ENCODE results near the gene TM4SF4. TPM values are rescaled to one million over a fixed set of nuclear protein-coding genes. Genes with fewer than 3 reads are reported as not detected.

The TM4SF4 gene
- total and polyA plus RNA-seq, 2 experiments from 2014 or later, result not detected

GRCh38 chr3:149486726-149487125 is 12.2 kb downstream of the TM4SF4 start (continued):
- TF ChIP-seq, protein P1, sequence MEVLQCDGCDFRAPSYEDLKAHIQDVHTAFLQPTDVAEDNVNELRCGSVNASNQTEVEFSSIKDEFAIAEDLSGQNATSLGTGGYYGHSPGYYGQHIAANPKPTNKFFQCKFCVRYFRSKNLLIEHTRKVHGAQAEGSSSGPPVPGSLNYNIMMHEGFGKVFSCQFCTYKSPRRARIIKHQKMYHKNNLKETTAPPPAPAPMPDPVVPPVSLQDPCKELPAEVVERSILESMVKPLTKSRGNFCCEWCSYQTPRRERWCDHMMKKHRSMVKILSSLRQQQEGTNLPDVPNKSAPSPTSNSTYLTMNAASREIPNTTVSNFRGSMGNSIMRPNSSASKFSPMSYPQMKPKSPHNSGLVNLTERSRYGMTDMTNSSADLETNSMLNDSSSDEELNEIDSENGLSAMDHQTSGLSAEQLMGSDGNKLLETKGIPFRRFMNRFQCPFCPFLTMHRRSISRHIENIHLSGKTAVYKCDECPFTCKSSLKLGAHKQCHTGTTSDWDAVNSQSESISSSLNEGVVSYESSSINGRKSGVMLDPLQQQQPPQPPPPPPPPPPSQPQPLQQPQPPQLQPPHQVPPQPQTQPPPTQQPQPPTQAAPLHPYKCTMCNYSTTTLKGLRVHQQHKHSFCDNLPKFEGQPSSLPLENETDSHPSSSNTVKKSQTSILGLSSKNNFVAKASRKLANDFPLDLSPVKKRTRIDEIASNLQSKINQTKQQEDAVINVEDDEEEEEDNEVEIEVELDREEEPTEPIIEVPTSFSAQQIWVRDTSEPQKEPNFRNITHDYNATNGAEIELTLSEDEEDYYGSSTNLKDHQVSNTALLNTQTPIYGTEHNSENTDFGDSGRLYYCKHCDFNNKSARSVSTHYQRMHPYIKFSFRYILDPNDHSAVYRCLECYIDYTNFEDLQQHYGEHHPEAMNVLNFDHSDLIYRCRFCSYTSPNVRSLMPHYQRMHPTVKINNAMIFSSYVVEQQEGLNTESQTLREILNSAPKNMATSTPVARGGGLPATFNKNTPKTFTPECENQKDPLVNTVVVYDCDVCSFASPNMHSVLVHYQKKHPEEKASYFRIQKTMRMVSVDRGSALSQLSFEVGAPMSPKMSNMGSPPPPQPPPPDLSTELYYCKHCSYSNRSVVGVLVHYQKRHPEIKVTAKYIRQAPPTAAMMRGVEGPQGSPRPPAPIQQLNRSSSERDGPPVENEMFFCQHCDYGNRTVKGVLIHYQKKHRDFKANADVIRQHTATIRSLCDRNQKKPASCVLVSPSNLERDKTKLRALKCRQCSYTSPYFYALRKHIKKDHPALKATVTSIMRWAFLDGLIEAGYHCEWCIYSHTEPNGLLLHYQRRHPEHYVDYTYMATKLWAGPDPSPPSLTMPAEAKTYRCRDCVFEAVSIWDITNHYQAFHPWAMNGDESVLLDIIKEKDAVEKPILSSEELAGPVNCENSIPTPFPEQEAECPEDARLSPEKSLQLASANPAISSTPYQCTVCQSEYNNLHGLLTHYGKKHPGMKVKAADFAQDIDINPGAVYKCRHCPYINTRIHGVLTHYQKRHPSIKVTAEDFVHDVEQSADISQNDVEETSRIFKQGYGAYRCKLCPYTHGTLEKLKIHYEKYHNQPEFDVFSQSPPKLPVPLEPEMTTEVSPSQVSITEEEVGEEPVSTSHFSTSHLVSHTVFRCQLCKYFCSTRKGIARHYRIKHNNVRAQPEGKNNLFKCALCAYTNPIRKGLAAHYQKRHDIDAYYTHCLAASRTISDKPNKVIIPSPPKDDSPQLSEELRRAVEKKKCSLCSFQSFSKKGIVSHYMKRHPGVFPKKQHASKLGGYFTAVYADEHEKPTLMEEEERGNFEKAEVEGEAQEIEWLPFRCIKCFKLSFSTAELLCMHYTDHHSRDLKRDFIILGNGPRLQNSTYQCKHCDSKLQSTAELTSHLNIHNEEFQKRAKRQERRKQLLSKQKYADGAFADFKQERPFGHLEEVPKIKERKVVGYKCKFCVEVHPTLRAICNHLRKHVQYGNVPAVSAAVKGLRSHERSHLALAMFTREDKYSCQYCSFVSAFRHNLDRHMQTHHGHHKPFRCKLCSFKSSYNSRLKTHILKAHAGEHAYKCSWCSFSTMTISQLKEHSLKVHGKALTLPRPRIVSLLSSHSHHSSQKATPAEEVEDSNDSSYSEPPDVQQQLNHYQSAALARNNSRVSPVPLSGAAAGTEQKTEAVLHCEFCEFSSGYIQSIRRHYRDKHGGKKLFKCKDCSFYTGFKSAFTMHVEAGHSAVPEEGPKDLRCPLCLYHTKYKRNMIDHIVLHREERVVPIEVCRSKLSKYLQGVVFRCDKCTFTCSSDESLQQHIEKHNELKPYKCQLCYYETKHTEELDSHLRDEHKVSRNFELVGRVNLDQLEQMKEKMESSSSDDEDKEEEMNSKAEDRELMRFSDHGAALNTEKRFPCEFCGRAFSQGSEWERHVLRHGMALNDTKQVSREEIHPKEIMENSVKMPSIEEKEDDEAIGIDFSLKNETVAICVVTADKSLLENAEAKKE (CRISPR knock-in tag; IDR thresholded peaks at IDR 0.05), result no peak
- TF ChIP-seq EZH2 (IDR thresholded peaks at IDR 0.05; ENCODE audit: low read depth, unreplicated experiment), result no peak
- TF ChIP-seq, protein P2, sequence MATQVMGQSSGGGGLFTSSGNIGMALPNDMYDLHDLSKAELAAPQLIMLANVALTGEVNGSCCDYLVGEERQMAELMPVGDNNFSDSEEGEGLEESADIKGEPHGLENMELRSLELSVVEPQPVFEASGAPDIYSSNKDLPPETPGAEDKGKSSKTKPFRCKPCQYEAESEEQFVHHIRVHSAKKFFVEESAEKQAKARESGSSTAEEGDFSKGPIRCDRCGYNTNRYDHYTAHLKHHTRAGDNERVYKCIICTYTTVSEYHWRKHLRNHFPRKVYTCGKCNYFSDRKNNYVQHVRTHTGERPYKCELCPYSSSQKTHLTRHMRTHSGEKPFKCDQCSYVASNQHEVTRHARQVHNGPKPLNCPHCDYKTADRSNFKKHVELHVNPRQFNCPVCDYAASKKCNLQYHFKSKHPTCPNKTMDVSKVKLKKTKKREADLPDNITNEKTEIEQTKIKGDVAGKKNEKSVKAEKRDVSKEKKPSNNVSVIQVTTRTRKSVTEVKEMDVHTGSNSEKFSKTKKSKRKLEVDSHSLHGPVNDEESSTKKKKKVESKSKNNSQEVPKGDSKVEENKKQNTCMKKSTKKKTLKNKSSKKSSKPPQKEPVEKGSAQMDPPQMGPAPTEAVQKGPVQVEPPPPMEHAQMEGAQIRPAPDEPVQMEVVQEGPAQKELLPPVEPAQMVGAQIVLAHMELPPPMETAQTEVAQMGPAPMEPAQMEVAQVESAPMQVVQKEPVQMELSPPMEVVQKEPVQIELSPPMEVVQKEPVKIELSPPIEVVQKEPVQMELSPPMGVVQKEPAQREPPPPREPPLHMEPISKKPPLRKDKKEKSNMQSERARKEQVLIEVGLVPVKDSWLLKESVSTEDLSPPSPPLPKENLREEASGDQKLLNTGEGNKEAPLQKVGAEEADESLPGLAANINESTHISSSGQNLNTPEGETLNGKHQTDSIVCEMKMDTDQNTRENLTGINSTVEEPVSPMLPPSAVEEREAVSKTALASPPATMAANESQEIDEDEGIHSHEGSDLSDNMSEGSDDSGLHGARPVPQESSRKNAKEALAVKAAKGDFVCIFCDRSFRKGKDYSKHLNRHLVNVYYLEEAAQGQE (IDR thresholded peaks at IDR 0.05; ENCODE audit: unreplicated experiment), result no peak
- TF ChIP-seq, protein P3, sequence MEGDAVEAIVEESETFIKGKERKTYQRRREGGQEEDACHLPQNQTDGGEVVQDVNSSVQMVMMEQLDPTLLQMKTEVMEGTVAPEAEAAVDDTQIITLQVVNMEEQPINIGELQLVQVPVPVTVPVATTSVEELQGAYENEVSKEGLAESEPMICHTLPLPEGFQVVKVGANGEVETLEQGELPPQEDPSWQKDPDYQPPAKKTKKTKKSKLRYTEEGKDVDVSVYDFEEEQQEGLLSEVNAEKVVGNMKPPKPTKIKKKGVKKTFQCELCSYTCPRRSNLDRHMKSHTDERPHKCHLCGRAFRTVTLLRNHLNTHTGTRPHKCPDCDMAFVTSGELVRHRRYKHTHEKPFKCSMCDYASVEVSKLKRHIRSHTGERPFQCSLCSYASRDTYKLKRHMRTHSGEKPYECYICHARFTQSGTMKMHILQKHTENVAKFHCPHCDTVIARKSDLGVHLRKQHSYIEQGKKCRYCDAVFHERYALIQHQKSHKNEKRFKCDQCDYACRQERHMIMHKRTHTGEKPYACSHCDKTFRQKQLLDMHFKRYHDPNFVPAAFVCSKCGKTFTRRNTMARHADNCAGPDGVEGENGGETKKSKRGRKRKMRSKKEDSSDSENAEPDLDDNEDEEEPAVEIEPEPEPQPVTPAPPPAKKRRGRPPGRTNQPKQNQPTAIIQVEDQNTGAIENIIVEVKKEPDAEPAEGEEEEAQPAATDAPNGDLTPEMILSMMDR (conservative IDR thresholded peaks at IDR 0.05; ENCODE audit: low read depth in 2 of 2), result no peak

Measured in GM23338 (cell line).